ENCODE data around the gene PTPRD.

PTPRD gene

DNA sequence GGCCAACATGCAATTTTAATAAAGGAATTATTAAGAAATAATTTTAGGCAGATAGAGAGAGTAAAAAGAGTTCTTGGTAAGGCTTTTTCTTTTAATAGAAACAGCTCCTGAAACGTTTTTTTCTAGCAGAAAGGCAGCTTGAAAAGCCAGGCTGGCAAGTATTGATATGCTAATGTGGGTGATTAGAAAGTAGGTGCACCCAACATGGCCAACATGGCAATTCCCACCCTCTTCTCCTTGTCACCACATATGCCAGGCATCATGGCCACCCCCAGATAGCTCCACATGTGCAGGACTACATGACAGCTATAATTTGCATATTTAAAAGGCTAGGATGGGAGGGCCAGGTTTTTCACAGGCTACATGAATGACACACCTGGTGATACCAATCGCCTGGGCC, 615.2 kb downstream of the PTPRD start:
- TF ChIP-seq, protein P1, sequence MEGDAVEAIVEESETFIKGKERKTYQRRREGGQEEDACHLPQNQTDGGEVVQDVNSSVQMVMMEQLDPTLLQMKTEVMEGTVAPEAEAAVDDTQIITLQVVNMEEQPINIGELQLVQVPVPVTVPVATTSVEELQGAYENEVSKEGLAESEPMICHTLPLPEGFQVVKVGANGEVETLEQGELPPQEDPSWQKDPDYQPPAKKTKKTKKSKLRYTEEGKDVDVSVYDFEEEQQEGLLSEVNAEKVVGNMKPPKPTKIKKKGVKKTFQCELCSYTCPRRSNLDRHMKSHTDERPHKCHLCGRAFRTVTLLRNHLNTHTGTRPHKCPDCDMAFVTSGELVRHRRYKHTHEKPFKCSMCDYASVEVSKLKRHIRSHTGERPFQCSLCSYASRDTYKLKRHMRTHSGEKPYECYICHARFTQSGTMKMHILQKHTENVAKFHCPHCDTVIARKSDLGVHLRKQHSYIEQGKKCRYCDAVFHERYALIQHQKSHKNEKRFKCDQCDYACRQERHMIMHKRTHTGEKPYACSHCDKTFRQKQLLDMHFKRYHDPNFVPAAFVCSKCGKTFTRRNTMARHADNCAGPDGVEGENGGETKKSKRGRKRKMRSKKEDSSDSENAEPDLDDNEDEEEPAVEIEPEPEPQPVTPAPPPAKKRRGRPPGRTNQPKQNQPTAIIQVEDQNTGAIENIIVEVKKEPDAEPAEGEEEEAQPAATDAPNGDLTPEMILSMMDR (IDR thresholded peaks at IDR 0.05; ENCODE audit: control extremely low read depth, extremely low read depth, low read depth, missing control alignments) = no peak
- CTCF ChIA-PET = interaction anchor here (1.1 to 1.4 kb wide), 2 partner anchors 19 to 47 kb away, joined by 3 read pairs; no protein-coding TSS in a partner anchor
- DNase-seq (ENCODE audit: extremely low spot score) = no peak
- POLR2A ChIA-PET = no interaction called here

DNA sequence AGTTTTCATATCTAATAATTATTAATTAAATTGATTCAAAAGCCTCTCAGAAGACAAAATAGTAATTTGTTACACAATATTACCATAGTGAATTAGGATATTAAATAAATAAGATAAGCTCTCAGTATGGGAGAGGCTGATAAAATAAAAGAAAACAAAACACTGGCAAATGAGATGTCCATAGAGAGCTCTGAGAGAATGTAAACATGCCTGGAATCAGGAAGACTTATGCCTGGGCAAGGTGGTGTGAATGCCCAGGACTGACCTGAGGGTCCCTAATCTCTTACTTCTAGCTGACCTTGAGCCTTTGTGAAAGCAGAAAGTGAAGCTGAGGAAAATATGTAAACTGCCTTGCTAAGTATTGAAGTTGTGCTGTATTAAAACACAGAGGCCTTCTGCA, 616.5 kb downstream of the PTPRD start:
- POLR2A ChIA-PET = no interaction called here
- CTCF ChIA-PET = interaction anchor here (0.8 to 2.0 kb wide), 7 partner anchors 12 to 53 kb away, joined by 3 to 6 read pairs (median 3); no protein-coding TSS in a partner anchor
- TF ChIP-seq, protein P1 (IDR thresholded peaks at IDR 0.05; ENCODE audit: control extremely low read depth, extremely low read depth, low read depth, missing control alignments) = no peak
- DNase-seq (ENCODE audit: extremely low spot score) = no peak

DNA sequence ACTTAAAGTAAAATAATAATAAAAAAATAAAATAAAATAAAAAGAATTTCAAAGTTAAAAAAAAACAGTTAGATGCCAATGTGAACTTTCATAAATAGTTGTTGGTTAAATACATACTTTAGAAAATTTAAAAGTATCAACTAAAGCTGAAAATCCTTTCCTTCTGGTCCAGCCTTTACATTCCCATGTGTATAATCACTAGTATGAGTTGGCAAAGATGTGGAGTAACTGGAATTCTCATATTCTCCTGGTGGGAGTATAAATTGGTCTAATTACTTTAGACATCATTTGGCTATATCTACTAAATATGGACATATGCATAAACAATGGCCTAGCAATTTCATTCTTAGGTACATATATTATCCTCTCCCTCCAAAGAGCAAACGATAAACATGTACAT, 619.9 kb downstream of the PTPRD start:
- no peak for DNase-seq (ENCODE audit: extremely low spot score)
- POLR2A ChIA-PET = no interaction called here
- TF ChIP-seq, protein P1 (IDR thresholded peaks at IDR 0.05; ENCODE audit: control extremely low read depth, extremely low read depth, low read depth, missing control alignments) = no peak
- CTCF ChIA-PET = no interaction called here

DNA sequence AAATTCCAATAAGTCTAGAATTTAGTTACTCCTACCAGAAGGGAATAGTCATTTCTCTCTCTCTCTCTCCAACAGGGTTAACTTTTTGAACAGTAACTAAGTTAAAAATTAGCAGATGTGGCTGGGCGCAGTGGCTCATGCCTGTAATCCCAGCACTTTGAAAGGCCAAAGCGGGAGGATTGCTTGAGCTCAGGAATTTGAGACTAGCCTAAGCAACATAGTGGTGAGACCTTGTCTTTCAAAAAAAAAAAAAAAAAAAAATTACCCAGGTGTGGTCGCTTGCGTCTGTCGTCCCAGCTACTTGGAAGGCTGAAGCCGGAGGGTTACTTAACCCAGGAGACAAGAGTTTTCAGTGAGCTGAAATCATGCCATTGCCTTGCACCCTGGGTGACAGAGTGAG, 639.7 kb downstream of the PTPRD start:
- ChIA-PET CTCF (no interaction called here), POLR2A (no interaction called here)
- TF ChIP-seq, protein P1 (IDR thresholded peaks at IDR 0.05; ENCODE audit: control extremely low read depth, extremely low read depth, low read depth, missing control alignments) = no peak
- no peak for DNase-seq (ENCODE audit: extremely low spot score)

DNA sequence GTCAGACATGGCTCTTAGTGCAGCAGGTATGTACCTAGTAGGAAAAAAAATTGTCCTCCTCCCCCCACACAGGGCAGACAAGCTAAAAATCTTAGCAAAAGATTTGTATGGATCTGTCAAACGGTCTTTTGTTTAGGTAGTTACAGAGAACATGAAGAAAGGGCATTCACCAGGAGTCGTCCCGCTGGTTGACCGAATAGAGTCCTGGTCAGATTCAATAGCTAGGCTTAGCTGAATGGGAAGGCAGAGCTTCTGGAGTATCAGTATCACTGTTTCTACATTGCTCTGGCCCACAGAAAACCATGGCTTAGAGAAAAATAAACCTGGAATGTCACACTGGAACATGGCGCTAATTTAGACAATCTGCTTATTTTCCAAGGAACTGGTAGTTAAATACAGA, 642.3 kb downstream of the PTPRD start:
- TF ChIP-seq, protein P1 (IDR thresholded peaks at IDR 0.05; ENCODE audit: control extremely low read depth, extremely low read depth, low read depth, missing control alignments) = no peak
- POLR2A ChIA-PET = interaction anchor here (0.6 kb wide), 1 partner anchor 12 kb away, joined by 3 read pairs; no protein-coding TSS in a partner anchor
- CTCF ChIA-PET = interaction anchor here (0.7 to 4.0 kb wide), 2 partner anchors 28 to 363 kb away, joined by 3 to 16 read pairs; no protein-coding TSS in a partner anchor
- DNase-seq (ENCODE audit: extremely low spot score) = no peak

DNA sequence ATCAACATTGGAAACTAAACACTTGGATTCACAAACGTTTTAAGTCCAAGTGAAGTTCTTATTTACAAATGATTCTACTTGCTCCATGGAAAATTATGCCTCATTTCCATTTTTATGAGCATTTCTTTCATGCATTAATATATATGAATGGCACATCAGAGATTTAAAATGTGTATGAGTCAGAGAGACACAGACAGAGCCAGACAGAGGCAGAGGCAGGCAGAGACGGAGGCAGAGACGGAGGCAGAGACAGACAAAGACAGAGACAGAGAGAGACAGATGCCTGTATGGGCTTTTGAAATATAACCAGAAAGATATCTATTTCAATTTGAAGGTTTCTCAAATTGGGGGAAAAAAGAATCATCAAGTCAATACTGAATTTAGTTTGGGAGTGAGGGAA, 649.0 kb downstream of the PTPRD start:
- TF ChIP-seq, protein P1 (IDR thresholded peaks at IDR 0.05; ENCODE audit: control extremely low read depth, extremely low read depth, low read depth, missing control alignments) = no peak
- ChIA-PET CTCF (no interaction called here), POLR2A (no interaction called here)
- DNase-seq (ENCODE audit: extremely low spot score) = no peak

DNA sequence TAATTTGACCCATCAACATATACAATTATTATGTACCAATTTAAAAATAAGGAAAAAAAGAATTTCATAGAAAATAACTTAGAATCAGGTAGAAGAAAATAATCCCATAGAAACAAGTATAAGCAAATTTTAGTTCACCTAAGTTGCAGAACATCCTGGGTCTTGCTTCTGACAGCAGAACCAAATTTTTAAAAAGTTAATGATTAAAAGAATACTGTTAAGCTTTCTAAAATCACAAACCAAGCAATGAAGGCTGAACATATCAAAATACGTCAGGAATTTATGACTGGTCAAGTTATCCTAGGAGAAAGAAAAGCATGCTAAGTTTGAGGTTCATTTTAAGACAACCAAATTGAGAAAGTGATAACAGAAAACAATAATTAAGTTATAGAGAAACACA, 650.9 kb downstream of the PTPRD start:
- POLR2A ChIA-PET = no interaction called here
- CTCF ChIA-PET = no interaction called here
- DNase-seq (ENCODE audit: extremely low spot score) = no peak
- TF ChIP-seq, protein P1 (IDR thresholded peaks at IDR 0.05; ENCODE audit: control extremely low read depth, extremely low read depth, low read depth, missing control alignments) = no peak
